Mesendoderm (in vitro differentiated cells): ENCODE results near the gene ICAM5.
A peak's percentile ranks its signal among the peaks of the same experiment; 100 is the strongest.

Source experiments
- DNase-seq: peaks from one replicate; pipeline ENCODE4 v3.0.0; 2013
- H2AK5ac ChIP-seq: 2 replicates; pipeline ENCODE4 v1.6.1; 2013; ENCODE audit warnings: low read length, inconsistent platforms
- H2BK120ac ChIP-seq: 2 replicates; pipeline ENCODE4 v1.6.1; 2013; ENCODE audit warnings: low read depth, mild to moderate bottlenecking, low read length, moderate library complexity, mixed read lengths
- H2BK15ac ChIP-seq: replicated peaks from 2 replicates; pipeline ENCODE4 v1.6.1; 2013; ENCODE audit warnings: low read depth, mild to moderate bottlenecking, moderate library complexity
- H2BK5ac ChIP-seq: 2 replicates; pipeline ENCODE4 v1.6.1; 2013; ENCODE audit warnings: low read length, inconsistent platforms
- H3K18ac ChIP-seq: 2 replicates; pipeline ENCODE4 v1.6.1; 2013; ENCODE audit warnings: mild to moderate bottlenecking, low read length, mixed read lengths
- H3K23ac ChIP-seq: one replicate; pipeline ENCODE4 v1.6.1; 2013; ENCODE audit warnings: low read length
- H3K27ac ChIP-seq: 2 replicates; pipeline ENCODE4 v1.5.1; 2013; ENCODE audit warnings: low read depth, mild to moderate bottlenecking, inconsistent platforms, low read length, moderate library complexity
- H3K27me3 ChIP-seq: 2 replicates; pipeline ENCODE4 v1.6.1; 2013; ENCODE audit warnings: low read length, control low read depth, mild to moderate bottlenecking, inconsistent platforms; ENCODE audit not compliant: insufficient read depth, poor library complexity
- H3K36me3 ChIP-seq: 2 replicates; pipeline ENCODE4 v1.6.1; 2013; ENCODE audit warnings: low read length, inconsistent platforms; ENCODE audit not compliant: control insufficient read depth, insufficient read depth
- H3K4ac ChIP-seq: one replicate; pipeline ENCODE4 v1.6.1; 2013; ENCODE audit warnings: low read depth, mild to moderate bottlenecking, low read length, moderate library complexity
- H3K4me1 ChIP-seq: 2 replicates; pipeline ENCODE4 v1.6.1; 2013; ENCODE audit warnings: low read depth, low read length, inconsistent platforms; ENCODE audit not compliant: control insufficient read depth
- H3K4me2 ChIP-seq: 2 replicates; pipeline ENCODE4 v1.6.1; 2013; ENCODE audit warnings: low read length
- H3K4me3 ChIP-seq: 2 replicates; pipeline ENCODE4 v1.5.1; 2013; ENCODE audit warnings: mild to moderate bottlenecking, low read length
- H3K56ac ChIP-seq: one replicate; pipeline ENCODE4 v1.6.1; 2013; ENCODE audit warnings: low read length
- H3K79me1 ChIP-seq: 2 replicates; pipeline ENCODE4 v1.6.1; 2013; ENCODE audit warnings: low read length, inconsistent platforms
- H3K79me2 ChIP-seq: 2 replicates; pipeline ENCODE4 v1.6.1; 2013; ENCODE audit warnings: mild to moderate bottlenecking, low read length; ENCODE audit not compliant: control insufficient read depth, insufficient read depth
- H3K9ac ChIP-seq: 2 replicates; pipeline ENCODE4 v1.6.1; 2013; ENCODE audit warnings: low read length, inconsistent platforms
- H4K5ac ChIP-seq: one replicate; pipeline ENCODE4 v1.6.1; 2013; ENCODE audit warnings: low read length
- H4K8ac ChIP-seq: one replicate; pipeline ENCODE4 v1.6.1; 2013; ENCODE audit warnings: low read depth, mild to moderate bottlenecking, control low read depth, low read length, moderate library complexity
- WGBS: extraction: QIAGEN DNeasy Blood & Tissue Kit; methylation state at CpG from one replicate; pipeline ENCODE4 v1.1.7; 2013; ENCODE audit warnings: low lambda C conversion rate, missing lambda C conversion rate; ENCODE audit not compliant: insufficient coverage; ENCODE audit errors: extremely low coverage; 5-methylcytosine and 5-hydroxymethylcytosine counted together

ICAM5 gene

DNA sequence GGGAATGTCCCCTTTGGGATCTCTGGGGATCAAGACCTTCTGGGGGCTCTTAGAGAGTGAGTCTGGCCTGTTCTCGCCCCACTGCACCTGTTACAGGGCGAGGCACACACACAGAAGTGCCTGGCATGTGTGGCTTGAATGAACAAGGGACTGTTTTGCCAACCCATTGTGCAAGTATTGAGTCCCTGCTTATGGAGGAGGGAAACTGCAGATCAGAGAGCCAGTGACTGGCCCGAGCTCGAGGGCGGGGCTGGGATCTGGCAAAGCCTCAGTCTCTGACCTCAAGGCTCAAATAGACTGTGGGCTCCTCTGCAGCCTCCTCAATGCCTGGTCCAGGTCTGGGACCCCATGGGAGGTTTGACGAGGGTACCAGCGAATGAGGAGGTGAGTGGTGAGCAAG is 38.0 kb downstream of the ICAM5 start:
- Histone ChIP-seq H3K23ac (no peak overlapping the region), H3K79me1 (peaks cover 11% of the 10 kb centered on the region), H2AK5ac (no peak overlapping the region), H4K8ac (no peak overlapping the region), H3K27me3 (no peaks in the 10 kb centered on the region), H3K18ac (no peak overlapping the region), H3K79me2 (peaks cover 15% of the 10 kb centered on the region), H4K5ac (no peak overlapping the region), H3K56ac (no peak overlapping the region), H3K4me2 (no peak overlapping the region), H3K9ac (no peak overlapping the region), H3K4me3 (no peak overlapping the region), H2BK15ac (no peak overlapping the region), H3K4me1 (peaks cover 3% of the 10 kb centered on the region), H3K27ac (no peak overlapping the region), H2BK120ac (no peak overlapping the region), H3K36me3 (peaks cover 7% of the 10 kb centered on the region), H2BK5ac (no peak overlapping the region), H3K4ac (no peak overlapping the region)
- no peak for DNase-seq
- no CpG with 5 or more reads among the region's 7 CpGs for WGBS

DNA sequence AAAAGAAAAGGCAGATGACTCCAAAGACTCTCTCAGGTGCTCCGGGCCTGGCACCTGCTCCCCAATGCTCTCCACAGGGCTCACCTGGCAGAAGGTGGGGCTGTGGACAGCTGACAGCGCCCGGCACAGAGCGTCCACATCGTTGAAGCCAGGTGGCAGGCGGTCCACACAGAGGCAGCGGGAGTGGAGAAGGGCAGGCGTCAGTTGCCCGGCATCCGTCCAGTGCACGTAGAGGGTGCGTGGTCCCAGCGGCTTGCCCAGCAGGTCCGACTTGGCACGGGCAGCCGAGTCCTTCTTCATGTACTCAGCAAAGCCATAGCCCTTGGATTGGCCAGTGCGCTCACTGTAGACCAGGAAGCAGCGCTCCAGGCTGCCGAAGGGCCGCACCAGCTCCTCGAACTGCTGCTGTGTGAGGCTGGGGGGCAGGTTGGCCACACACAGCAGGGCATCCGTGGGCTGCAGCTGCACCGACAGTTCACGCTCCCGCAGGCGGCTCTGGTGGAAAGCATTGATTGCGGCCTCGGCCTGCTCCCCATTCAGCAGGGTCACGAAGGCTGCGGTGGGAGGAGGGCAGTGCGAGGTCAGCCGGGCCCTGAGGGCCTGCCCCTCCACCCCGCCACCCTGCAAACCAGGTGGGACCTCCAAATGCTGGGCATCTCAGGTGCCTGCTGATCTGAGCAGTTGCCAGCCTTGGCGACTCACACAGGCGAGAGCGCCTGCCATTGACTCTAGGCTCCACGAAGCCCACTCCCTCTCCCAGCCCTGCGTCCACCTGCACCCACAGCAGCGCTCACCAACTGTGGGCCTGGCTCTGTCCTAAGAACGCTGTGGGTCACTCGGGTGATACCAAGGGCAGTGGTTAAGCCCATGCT is 39.0 kb downstream of the ICAM5 start:
- H3K23ac ChIP-seq = no peak overlapping the region
- no peak overlapping the region for H3K9ac ChIP-seq
- no peak overlapping the region for H2BK120ac ChIP-seq
- H3K4me1 ChIP-seq = peaks cover 3% of the 10 kb centered on the region
- no peak overlapping the region for H3K18ac ChIP-seq
- no peak overlapping the region for H3K56ac ChIP-seq
- peaks cover 11% of the 10 kb centered on the region for H3K79me1 ChIP-seq
- H3K36me3 ChIP-seq = peaks cover 7% of the 10 kb centered on the region
- no peak overlapping the region for H3K4me3 ChIP-seq
- H2BK5ac ChIP-seq = no peak overlapping the region
- no peak overlapping the region for H3K4ac ChIP-seq
- no peak overlapping the region for H4K5ac ChIP-seq
- H3K4me2 ChIP-seq = no peak overlapping the region
- no peaks in the 10 kb centered on the region for H3K27me3 ChIP-seq
- H4K8ac ChIP-seq = no peak overlapping the region
- H3K79me2 ChIP-seq = peaks cover 17% of the 10 kb centered on the region
- no peak overlapping the region for H3K27ac ChIP-seq
- no peak for DNase-seq
- H2BK15ac ChIP-seq = no peak overlapping the region
- H2AK5ac ChIP-seq = no peak overlapping the region
- no CpG with 5 or more reads among the region's 41 CpGs for WGBS

DNA sequence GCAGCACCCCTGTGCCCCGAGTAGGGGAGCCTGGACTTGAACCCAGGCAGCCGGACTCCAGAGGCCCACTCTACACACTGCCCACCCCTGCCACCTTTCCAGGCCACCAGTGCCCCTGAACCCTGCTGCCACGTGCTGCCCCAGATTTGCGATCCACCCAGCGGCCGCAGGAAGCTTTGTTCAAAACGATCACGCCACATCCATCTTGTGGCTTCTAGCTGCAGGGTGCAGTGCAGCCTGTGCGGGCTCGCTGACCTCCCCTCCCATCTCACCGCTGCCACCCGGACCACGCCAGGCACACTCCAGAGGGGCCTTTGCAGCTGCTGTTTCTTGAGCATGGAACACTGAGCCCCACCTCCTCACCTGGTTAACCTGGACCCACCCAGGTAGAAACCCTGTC is 39.8 kb downstream of the ICAM5 start:
- Histone ChIP-seq H3K9ac (no peak overlapping the region), H3K4me3 (no peak overlapping the region), H4K8ac (no peak overlapping the region), H3K79me2 (peaks cover 17% of the 10 kb centered on the region), H3K27ac (no peak overlapping the region), H3K27me3 (no peaks in the 10 kb centered on the region), H2AK5ac (no peak overlapping the region), H3K56ac (no peak overlapping the region), H3K4me2 (no peak overlapping the region), H2BK5ac (no peak overlapping the region), H3K36me3 (peaks cover 7% of the 10 kb centered on the region), H3K23ac (no peak overlapping the region), H3K79me1 (peaks cover 11% of the 10 kb centered on the region), H4K5ac (no peak overlapping the region), H2BK15ac (no peak overlapping the region), H2BK120ac (no peak overlapping the region), H3K4ac (no peak overlapping the region), H3K18ac (no peak overlapping the region), H3K4me1 (peaks cover 3% of the 10 kb centered on the region)
- no CpG with 5 or more reads among the region's 13 CpGs for WGBS
- no peak for DNase-seq

DNA sequence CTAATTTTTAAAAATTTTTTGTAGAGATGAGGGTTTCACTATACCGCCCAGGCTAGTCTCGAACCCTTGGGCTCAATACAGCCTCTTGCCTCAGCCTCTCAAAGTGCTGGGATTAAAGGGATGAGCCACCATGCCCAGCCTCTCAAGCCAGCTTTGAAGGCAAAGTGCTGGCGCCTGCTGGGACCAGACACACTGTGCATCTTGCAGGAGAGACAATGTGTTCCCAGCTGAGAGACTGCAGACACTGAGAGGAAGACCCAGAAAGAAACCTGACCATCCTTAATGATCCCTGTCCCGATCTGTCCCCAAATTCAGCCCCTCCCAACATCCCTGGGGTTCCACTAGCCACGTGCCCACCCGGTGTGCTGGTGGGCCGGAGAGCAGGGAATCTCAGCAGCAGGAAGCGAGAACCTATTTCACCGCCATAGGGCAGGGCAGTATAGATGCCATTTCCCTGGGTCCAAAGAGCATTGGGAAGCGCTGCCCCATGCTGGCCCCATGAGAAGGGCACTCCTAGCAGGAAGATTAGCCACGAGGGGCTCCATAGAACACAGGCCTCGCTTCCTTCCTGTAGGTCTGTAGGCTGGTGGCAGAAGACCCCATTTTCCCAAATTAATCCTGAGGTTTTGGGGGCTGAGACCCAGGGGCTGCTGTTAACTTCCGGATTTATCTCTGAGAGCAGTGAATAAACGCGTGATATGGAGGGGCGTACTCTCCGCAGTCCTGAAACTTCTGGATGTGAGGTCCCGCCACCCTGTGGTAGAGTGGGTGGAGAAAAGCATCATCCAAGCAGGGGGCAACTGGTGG is 42.6 kb downstream of the ICAM5 start:
- no peak overlapping the region for H2BK5ac ChIP-seq
- H3K4me1 ChIP-seq = peaks cover 3% of the 10 kb centered on the region
- H2BK15ac ChIP-seq = no peak overlapping the region
- H3K79me2 ChIP-seq = peaks cover 17% of the 10 kb centered on the region
- H2BK120ac ChIP-seq = no peak overlapping the region
- WGBS = no CpG with 5 or more reads among the region's 18 CpGs
- H4K5ac ChIP-seq = no peak overlapping the region
- H3K18ac ChIP-seq = no peak overlapping the region
- peaks cover 4% of the 10 kb centered on the region for H3K36me3 ChIP-seq
- no peak overlapping the region for H3K23ac ChIP-seq
- peak overlapping the region; percentile 73 for H3K4me2 ChIP-seq
- peak overlapping the region; percentile 74 for H3K4me3 ChIP-seq
- no peak for DNase-seq
- H3K9ac ChIP-seq = peak overlapping the region; percentile 80
- peaks cover 11% of the 10 kb centered on the region for H3K79me1 ChIP-seq
- H3K27ac ChIP-seq = no peak overlapping the region
- no peak overlapping the region for H2AK5ac ChIP-seq
- no peak overlapping the region for H4K8ac ChIP-seq
- no peak overlapping the region for H3K4ac ChIP-seq
- peak overlapping the region; percentile 92 for H3K56ac ChIP-seq
- no peaks in the 10 kb centered on the region for H3K27me3 ChIP-seq

DNA sequence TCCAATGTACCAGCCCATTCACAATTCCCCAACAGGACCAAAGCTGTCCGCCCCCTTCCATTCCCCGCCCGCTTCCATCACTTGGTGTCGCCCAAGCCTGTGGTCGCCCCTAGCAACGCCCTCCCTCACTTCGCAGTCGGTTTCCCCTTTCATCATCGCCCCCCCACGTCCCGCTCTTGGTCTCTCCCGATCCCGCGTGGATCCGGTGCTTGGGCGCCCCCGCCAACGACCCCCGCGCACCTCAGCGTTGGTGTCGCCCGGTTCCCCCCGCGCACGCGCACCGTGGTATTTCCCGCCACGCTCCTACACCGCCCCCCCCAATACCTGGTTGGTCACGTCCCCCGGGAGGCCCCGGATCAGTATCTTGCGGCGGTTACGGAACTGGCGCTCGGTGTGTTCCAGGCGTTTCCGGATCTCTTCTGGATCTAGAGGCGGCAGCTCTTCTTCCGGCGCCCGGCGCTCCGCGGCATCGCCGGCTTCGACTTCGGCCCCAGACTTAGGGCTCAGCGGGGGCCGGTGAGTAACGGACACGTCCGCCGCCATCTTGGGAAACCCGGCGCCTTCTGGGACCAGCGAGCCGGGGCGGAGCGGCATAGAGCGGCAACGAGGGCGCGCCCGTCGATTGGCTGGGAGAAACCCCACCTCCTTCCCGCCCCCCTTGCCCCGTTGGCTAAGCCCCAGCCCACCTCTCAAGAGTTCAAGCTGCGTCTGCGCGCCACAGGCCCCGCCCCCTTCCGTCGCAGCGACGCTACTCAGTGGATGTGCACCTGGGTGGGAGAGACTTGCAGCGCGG is 43.4 kb downstream of the ICAM5 start, which contains the start of gene RAVER1:
Gene RAVER1 (minus strand): TSS at position 565 of the 793 bp plus-strand sequence. CDS start 22 bp downstream, at position 543.
- Histone ChIP-seq H2BK5ac (no peak within 1 kb of the TSS), H3K18ac (peak within 1 kb of the TSS; percentile 66), H3K36me3 (no peaks in the 10 kb centered on the region), H3K27ac (peak within 1 kb of the TSS; percentile 64), H3K4me1 (peaks cover 3% of the 10 kb centered on the region), H3K79me1 (peaks cover 11% of the 10 kb centered on the region), H2BK120ac (no peak within 1 kb of the TSS), H3K4ac (peak within 1 kb of the TSS; percentile 61), H2AK5ac (no peak within 1 kb of the TSS), H3K56ac (peak within 1 kb of the TSS; percentile 92), H4K8ac (no peak within 1 kb of the TSS), H3K23ac (no peak within 1 kb of the TSS), H3K4me2 (peak within 1 kb of the TSS; percentile 73), H3K4me3 (peak within 1 kb of the TSS; percentile 74), H4K5ac (no peak within 1 kb of the TSS), H2BK15ac (no peak within 1 kb of the TSS), H3K9ac (peak within 1 kb of the TSS; percentile 80), H3K79me2 (peaks cover 17% of the 10 kb centered on the region), H3K27me3 (no peaks in the 10 kb centered on the region)
- DNase-seq = peak; percentile 98
- no CpG with 5 or more reads among the region's 82 CpGs for WGBS
